SK-N-SH treated with all-trans-retinoic acid at 6 μM for 48 hours (cell line): ENCODE measurements around the gene GNAQ.
"Not testable (repeated sequence)": the region's sequence is repeated elsewhere in the genome, so short reads cannot be mapped to it uniquely, and the experiment has no call there.

Source experiments
- ATAC-seq: fragments of 200-7000 bp; cut with Tn5 transposase; 3 replicates; pipeline ENCODE4 v1.9.1; 2020; ENCODE audit warnings: mild to moderate bottlenecking, moderate library complexity
- ARNTL ChIP-seq: fragments of 450-650 bp; formaldehyde crosslinking; IDR thresholded peaks from 2 replicates; pipeline ENCODE4 v1.5.0; 2020; ENCODE audit warnings: low read depth, mild to moderate bottlenecking, moderate library complexity, borderline replicate concordance
- BACH2 ChIP-seq: fragments of 250-450 bp; sonication (Bioruptor Pico); IDR thresholded peaks from 2 replicates; pipeline ENCODE4 v1.9.0; 2021; ENCODE audit warnings: mild to moderate bottlenecking, borderline replicate concordance
- CREB5 ChIP-seq: fragments of 250-450 bp; sonication (Bioruptor Pico); IDR thresholded peaks from 2 replicates; pipeline ENCODE4 v1.5.1; 2020; ENCODE audit warnings: low read depth, mild to moderate bottlenecking, moderate library complexity
- CSDC2 ChIP-seq: fragments of 250-450 bp; sonication (Bioruptor Pico); IDR thresholded peaks from 2 replicates; pipeline ENCODE4 v1.5.0; 2020; ENCODE audit warnings: mild to moderate bottlenecking, moderate library complexity
- ESRRG ChIP-seq: fragments of 250-450 bp; sonication (Bioruptor Pico); IDR thresholded peaks from 2 replicates; pipeline ENCODE4 v1.6.1; 2021; ENCODE audit warnings: mild to moderate bottlenecking
- GLIS3 ChIP-seq: fragments of 250-450 bp; sonication (Bioruptor Pico); IDR thresholded peaks from 2 replicates; pipeline ENCODE4 v1.5.0; 2020; ENCODE audit warnings: mild to moderate bottlenecking, moderate library complexity
- ISL1 ChIP-seq: fragments of 250-450 bp; sonication (Bioruptor Pico); IDR thresholded peaks from 2 replicates; pipeline ENCODE4 v2.1.2; 2022; ENCODE audit warnings: mild to moderate bottlenecking, moderate library complexity
- PATZ1 ChIP-seq: fragments of 250-450 bp; sonication (Bioruptor Pico); IDR thresholded peaks from 2 replicates; pipeline ENCODE4 v1.8.0; 2020; ENCODE audit warnings: mild to moderate bottlenecking, moderate library complexity, borderline replicate concordance
- PPARA ChIP-seq: fragments of 250-450 bp; sonication (Bioruptor Pico); IDR thresholded peaks from 2 replicates; pipeline ENCODE4 v1.5.0; 2020; ENCODE audit warnings: mild to moderate bottlenecking, borderline replicate concordance
- TCF4 ChIP-seq: fragments of 250-450 bp; sonication (Bioruptor Pico); IDR thresholded peaks from 2 replicates; pipeline ENCODE4 v1.8.0; 2021; ENCODE audit warnings: mild to moderate bottlenecking, moderate library complexity, borderline replicate concordance
- TOX ChIP-seq: fragments of 250-450 bp; sonication (Bioruptor Pico); IDR thresholded peaks from 2 replicates; pipeline ENCODE4 v1.8.0; 2021; ENCODE audit warnings: mild to moderate bottlenecking, moderate library complexity, borderline replicate concordance
- ZC3H10 ChIP-seq: fragments of 250-450 bp; sonication (Bioruptor Pico); IDR thresholded peaks from 2 replicates; pipeline ENCODE4 v1.5.1; 2021; ENCODE audit warnings: mild to moderate bottlenecking, moderate library complexity
- ZFP3 ChIP-seq: fragments of 250-450 bp; sonication (Bioruptor Pico); IDR thresholded peaks from 2 replicates; pipeline ENCODE4 v1.5.0; 2020; ENCODE audit warnings: mild to moderate bottlenecking, moderate library complexity
- ZFP30 ChIP-seq: fragments of 450-650 bp; formaldehyde crosslinking; IDR thresholded peaks from 2 replicates; pipeline ENCODE4 v1.5.0; 2022; ENCODE audit warnings: mild to moderate bottlenecking, moderate library complexity
- ZNF565 ChIP-seq: fragments of 450-650 bp; formaldehyde crosslinking; conservative IDR thresholded peaks from 2 replicates; pipeline ENCODE4 v1.5.0; 2020; ENCODE audit warnings: low read depth, mild to moderate bottlenecking, moderate library complexity
- ZNF8 ChIP-seq: fragments of 450-650 bp; formaldehyde crosslinking; IDR thresholded peaks from 2 replicates; pipeline ENCODE4 v1.5.0; 2020; ENCODE audit warnings: mild to moderate bottlenecking, moderate library complexity
- TF ChIP-seq, protein P1 (sequence below): fragments of 250-450 bp; sonication (Bioruptor Pico); IDR thresholded peaks from 2 replicates; pipeline ENCODE4 v1.8.0; 2021; ENCODE audit warnings: low read depth, mild to moderate bottlenecking, moderate library complexity, borderline replicate concordance
- TF ChIP-seq, protein P2 (sequence below): fragments of 250-450 bp; sonication (Bioruptor Pico); IDR thresholded peaks from 2 replicates; pipeline ENCODE4 v1.5.1; 2021; ENCODE audit warnings: mild to moderate bottlenecking, moderate library complexity
- TF ChIP-seq, protein P3 (sequence below): fragments of 250-450 bp; sonication (Bioruptor Pico); IDR thresholded peaks from 2 replicates; pipeline ENCODE4 v1.5.0; 2020; ENCODE audit warnings: mild to moderate bottlenecking, moderate library complexity

Gene GNAQ

DNA sequence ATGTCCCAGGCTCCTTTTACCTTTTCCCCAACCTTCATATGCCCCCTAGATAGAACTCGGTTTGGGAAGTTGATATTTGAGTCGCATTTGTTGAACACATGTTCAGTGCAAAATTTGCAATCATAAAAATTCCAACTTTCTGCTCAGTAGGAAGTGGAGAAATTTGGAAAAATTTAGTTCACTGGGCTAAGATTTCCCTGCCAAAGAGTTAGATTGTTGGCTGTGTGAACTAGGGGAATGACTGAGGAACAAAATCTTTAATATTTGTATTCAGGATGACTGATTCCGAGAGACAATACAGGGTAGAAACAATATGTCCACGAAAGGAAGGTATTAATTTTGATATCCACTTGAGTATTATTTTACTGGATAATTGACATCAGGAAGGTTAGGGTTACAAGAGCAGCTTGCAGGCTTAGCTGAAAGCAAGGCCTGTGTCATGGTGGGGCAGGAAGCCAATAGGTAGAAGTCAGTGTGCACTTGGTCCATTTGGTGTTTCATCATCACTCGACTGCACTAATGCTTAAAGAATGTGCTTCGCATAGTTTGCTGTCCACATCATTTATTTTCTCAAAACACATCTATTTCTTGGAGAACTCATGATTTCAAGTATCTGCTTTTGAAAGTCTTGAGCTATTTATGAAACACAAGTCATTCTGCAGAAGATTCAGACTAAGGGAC lies 324.1 kb downstream of the GNAQ start:
- TF ChIP-seq ZC3H10 (CRISPR knock-in tag) (no peak), CSDC2 (CRISPR knock-in tag) (0 out of 2 replicates have a peak, but pooled peaks have one; percentile 31), GLIS3 (CRISPR knock-in tag) (no peak), CREB5 (CRISPR knock-in tag) (peak; percentile 75; the same call in 1 of the 2 replicates), TOX (CRISPR knock-in tag) (no peak), PATZ1 (CRISPR knock-in tag) (no peak), TCF4 (CRISPR knock-in tag) (no peak), ZFP3 (CRISPR knock-in tag) (no peak), ARNTL (CRISPR knock-in tag) (no peak), ZNF8 (CRISPR knock-in tag) (no peak), ZFP30 (CRISPR knock-in tag) (no peak), ZNF565 (CRISPR knock-in tag) (no peak), BACH2 (CRISPR knock-in tag) (no peak), ISL1 (peak; percentile 80), PPARA (CRISPR knock-in tag) (no peak)
- TF ChIP-seq, protein P1, sequence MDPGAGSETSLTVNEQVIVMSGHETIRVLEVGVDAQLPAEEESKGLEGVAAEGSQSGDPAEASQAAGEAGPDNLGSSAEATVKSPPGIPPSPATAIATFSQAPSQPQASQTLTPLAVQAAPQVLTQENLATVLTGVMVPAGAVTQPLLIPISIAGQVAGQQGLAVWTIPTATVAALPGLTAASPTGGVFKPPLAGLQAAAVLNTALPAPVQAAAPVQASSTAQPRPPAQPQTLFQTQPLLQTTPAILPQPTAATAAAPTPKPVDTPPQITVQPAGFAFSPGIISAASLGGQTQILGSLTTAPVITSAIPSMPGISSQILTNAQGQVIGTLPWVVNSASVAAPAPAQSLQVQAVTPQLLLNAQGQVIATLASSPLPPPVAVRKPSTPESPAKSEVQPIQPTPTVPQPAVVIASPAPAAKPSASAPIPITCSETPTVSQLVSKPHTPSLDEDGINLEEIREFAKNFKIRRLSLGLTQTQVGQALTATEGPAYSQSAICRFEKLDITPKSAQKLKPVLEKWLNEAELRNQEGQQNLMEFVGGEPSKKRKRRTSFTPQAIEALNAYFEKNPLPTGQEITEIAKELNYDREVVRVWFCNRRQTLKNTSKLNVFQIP (CRISPR knock-in tag), result no peak
- TF ChIP-seq, protein P2, sequence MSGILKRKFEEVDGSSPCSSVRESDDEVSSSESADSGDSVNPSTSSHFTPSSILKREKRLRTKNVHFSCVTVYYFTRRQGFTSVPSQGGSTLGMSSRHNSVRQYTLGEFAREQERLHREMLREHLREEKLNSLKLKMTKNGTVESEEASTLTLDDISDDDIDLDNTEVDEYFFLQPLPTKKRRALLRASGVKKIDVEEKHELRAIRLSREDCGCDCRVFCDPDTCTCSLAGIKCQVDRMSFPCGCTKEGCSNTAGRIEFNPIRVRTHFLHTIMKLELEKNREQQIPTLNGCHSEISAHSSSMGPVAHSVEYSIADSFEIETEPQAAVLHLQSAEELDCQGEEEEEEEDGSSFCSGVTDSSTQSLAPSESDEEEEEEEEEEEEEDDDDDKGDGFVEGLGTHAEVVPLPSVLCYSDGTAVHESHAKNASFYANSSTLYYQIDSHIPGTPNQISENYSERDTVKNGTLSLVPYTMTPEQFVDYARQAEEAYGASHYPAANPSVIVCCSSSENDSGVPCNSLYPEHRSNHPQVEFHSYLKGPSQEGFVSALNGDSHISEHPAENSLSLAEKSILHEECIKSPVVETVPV (CRISPR knock-in tag), result no peak
- peak; percentile 96 for ATAC-seq

GRCh38 chr9:77705636-77706035 lies 326.0 kb downstream of the GNAQ start:
- ATAC-seq, result no peak
- no peak for TF ChIP-seq CSDC2 (CRISPR knock-in tag)
- no peak for TF ChIP-seq ISL1
- no peak for TF ChIP-seq ARNTL (CRISPR knock-in tag)
- TF ChIP-seq ZC3H10 (CRISPR knock-in tag), result no peak

DNA sequence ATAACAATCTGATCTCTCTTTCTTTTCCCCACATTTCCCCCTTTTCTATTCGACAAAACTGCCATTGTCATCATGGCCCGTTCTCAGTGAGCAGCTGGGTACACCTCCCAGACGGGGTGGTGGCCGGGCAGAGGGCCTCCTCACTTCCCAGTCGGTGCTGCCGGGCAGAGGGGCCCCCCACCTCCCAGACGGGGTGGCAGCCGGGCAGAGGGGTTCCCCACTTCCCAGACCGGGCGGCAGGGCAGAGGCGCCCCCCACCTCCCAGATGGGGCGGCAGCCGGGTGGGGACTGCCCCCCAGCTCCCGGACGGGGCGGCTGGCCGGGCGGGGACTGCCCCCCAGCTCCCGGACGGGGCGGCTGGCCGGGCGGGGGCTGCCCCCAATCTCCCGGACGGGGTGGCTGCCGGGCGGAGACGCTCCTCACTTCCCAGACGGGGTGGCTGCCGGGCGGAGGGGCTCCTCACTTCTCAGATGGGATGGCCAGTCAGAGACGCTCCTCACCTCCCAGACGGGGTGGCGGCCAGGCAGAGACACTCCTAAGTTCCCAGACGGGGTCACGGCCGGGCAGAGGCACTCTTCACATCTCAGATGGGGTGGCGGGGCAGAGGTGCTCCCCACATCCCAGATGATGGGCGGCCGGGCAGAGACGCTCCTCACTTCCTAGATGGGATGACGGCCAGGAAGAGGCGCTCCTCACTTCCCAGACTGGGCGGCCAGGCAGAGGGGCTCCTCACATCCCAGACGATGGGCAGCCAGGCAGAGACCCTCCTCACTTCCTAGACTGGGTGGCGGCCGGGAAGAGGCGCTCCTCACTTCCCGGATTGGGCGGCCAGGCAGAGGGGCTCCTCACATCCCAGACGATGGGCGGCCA lies 328.9 kb downstream of the GNAQ start:
- not testable (repeated sequence) for ATAC-seq

- no peak for ATAC-seq
- TF ChIP-seq ARNTL (CRISPR knock-in tag) (no peak), CREB5 (CRISPR knock-in tag) (no peak), CSDC2 (CRISPR knock-in tag) (no peak), ZC3H10 (CRISPR knock-in tag) (no peak), ISL1 (no peak), ESRRG (CRISPR knock-in tag) (no peak), ZNF8 (CRISPR knock-in tag) (no peak), TCF4 (CRISPR knock-in tag) (no peak)
- TF ChIP-seq, protein P3, sequence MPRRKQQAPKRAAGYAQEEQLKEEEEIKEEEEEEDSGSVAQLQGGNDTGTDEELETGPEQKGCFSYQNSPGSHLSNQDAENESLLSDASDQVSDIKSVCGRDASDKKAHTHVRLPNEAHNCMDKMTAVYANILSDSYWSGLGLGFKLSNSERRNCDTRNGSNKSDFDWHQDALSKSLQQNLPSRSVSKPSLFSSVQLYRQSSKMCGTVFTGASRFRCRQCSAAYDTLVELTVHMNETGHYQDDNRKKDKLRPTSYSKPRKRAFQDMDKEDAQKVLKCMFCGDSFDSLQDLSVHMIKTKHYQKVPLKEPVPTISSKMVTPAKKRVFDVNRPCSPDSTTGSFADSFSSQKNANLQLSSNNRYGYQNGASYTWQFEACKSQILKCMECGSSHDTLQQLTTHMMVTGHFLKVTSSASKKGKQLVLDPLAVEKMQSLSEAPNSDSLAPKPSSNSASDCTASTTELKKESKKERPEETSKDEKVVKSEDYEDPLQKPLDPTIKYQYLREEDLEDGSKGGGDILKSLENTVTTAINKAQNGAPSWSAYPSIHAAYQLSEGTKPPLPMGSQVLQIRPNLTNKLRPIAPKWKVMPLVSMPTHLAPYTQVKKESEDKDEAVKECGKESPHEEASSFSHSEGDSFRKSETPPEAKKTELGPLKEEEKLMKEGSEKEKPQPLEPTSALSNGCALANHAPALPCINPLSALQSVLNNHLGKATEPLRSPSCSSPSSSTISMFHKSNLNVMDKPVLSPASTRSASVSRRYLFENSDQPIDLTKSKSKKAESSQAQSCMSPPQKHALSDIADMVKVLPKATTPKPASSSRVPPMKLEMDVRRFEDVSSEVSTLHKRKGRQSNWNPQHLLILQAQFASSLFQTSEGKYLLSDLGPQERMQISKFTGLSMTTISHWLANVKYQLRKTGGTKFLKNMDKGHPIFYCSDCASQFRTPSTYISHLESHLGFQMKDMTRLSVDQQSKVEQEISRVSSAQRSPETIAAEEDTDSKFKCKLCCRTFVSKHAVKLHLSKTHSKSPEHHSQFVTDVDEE (CRISPR knock-in tag), result no peak
- TF ChIP-seq, all 23 proteins: peak for 0
Observed at GRCh38 chr9:77697238-77697984, 334.2 kb downstream of the GNAQ start.

DNA sequence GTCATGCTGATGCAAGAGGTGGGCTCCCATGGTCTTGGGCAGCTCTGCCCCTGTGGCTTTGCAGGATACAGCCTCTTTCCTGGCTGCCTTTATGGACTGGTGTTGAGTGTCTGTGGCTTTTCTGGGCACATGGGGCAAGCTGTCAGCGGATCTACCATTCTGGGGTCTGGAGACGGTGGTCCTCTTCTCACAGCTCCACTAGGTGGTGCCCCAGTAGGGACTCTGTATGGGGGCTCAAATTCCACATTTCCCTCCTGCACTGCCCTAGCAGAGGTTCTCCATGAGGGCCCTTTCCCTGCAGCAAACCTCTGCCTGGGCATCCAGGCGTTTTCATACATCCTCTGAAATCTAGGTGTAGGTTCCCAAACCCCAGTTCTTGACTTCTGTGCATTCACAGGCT lies 340.9 kb downstream of the GNAQ start:
- not testable (repeated sequence) for ATAC-seq

- not testable (repeated sequence) for ATAC-seq
Observed at GRCh38 chr9:77690119-77690518, 341.5 kb downstream of the GNAQ start.
